HG03442 (cell line): ENCODE results near the gene ZNF521.

Source experiments
- ATAC-seq: cut with Tn5 transposase; IDR thresholded peaks from one replicate; pipeline ENCODE4 v1.9.1; 2021; ENCODE audit warnings: mild to moderate bottlenecking, moderate library complexity; ENCODE audit not compliant: unreplicated experiment

Gene ZNF521

GRCh38 chr18:25089470-25089869, 262.5 kb downstream of the ZNF521 start:
- no peak for ATAC-seq

DNA sequence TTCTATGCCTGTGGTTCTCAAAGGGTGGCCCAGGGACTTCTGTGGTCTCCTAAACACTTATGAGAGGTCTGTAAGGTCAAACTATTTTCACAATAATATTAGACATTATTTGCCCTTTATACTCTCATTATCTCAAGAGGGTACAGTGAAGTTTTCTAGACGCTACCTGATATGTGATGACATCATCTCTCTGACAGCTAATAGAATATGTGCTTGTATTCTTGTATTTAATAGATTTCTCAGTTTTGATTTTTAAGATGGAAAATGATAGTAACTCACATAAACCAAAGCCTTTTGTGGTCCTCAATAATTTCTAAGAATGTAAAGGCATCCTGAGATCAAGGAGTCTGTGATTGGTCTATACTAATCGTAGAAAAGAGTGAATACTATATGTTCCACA, 265.1 kb downstream of the ZNF521 start:
- ATAC-seq = no peak

- ATAC-seq = no peak
Observed at GRCh38 chr18:25081001-25081400, 271.0 kb downstream of the ZNF521 start.

GRCh38 chr18:25080211-25080610, 271.8 kb downstream of the ZNF521 start:
- no peak for ATAC-seq

DNA sequence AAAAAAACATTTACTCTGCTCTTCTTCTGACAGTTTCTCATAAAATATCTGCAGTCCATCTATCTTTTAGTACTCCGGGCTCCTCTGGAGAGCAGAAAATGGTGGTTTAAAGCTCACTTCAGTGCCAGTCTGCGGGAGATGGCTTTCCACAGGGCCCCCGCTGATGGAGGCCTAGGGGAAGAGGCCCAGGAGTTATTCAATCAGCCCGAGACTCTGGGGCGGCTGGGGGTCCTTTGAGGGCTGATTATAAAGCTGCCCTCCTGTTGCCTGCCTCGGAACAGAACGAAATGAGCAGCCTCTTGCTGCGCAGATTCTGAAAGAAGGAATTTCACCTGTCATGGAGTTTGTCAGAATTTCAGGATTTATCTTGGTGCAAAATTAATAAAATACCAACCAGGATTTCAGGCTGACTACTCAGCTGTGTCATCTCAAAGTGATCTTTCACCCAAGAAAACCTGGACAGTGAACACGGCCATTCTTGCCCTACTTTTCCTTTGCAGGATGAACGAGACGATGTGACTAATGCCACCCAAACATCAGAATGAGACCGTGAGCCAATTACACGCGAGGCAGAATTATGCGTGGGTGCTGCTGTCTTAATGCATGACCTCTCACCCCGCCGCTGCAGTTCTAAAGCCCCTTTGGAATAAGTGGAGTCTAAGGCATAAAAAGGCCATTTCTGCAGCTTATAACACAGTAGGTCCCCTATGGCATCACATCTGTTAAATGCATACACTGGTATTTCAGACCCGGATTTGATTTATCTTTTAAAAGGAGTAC, 273.8 kb downstream of the ZNF521 start:
- no peak for ATAC-seq

GRCh38 chr18:25077038-25077943, 274.7 kb downstream of the ZNF521 start:
- ATAC-seq = no peak

- ATAC-seq = no peak
Observed at GRCh38 chr18:25075783-25076182, 276.2 kb downstream of the ZNF521 start.

DNA sequence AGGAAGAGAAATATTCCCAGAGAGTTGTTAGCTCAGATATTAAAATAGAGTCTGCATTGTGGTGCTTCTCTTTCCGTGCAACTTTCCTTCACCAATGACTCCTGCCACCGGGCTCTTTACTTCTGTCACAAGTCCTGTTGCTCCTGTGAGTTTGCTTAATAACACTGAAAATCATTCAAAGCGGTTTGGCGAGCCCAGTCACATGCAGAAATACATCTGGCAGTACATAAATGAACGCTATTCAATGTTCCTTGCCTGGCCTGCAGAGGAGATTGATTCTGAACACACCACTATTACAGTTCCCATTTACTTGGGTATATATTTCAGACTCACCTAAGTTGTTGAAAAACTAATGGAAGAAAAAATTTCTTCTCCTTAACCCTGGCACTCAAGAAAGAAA, 276.6 kb downstream of the ZNF521 start:
- ATAC-seq = no peak

- no peak for ATAC-seq
Observed at GRCh38 chr18:25074925-25075324, 277.0 kb downstream of the ZNF521 start.

DNA sequence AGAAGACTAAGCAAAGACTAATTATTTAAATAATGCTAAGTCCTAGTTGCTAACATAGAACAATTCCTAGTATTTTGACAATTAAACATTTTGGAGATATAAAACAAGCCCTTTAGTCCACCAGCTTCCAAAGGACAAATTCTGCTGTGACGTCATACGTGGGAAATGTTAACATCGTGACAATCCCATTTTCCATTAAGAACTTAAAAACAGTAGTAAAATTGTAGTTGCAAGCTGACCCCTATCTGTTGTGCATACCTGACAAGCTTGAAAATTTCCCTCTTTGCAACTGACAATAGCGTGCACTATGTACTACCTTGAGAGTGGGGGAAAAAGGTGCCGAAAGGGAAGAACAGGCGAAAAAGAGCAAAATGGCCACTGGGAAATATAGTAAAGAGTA, 279.8 kb downstream of the ZNF521 start:
- no peak for ATAC-seq

DNA sequence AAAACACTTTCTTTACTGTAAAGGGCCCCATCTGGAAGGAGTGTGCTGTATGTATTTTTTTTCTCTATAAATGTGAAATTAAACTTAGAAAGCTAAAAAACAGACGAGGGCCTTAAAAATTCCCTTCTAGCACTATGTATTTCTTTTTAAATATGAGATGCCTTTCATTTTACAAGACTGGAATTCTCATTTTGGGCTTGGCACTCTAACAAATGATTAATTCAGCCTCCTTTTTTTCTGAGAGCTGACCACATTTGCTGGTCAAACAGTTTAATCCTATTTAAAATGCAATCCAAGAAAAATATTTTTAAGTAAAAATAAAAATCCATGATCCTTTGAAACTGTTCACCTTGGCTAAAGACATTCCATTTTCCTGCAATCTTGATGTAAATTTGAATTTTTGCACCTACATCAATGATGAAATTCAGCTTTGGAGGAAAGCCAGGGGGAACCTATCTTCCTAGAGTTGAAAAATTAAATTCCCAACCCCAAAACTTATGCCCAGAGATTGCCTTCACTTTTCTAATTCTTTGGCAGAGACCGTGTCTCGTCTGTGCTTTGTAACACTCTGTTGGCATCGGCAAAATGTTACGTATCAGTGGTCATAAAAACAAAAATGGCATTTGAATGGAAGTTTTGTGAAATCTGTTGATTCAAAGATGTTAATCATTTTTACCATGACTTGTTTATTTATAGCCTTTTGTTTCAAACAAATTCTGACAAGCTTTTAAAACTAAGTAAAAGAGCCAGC, 284.5 kb downstream of the ZNF521 start:
- ATAC-seq = no peak

DNA sequence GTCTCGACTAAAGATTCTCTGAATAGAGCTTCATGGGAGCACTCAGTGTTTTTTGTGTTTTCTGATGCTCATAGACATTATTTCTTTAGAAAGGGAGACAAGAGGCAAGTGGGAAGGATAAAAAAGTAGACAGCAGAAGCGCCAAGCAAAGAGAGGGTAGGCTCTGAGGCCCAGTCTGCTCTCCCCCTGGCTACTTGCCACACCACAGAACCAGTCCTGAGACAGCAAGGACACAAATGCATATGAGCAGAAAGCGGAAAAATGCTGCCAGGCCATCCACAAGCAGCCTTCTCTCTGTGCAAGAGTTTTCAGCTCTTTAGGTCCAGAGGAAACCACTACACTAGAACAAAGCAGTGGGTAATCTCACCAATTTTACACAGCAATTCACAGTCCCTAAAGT, 285.4 kb downstream of the ZNF521 start:
- ATAC-seq = no peak

DNA sequence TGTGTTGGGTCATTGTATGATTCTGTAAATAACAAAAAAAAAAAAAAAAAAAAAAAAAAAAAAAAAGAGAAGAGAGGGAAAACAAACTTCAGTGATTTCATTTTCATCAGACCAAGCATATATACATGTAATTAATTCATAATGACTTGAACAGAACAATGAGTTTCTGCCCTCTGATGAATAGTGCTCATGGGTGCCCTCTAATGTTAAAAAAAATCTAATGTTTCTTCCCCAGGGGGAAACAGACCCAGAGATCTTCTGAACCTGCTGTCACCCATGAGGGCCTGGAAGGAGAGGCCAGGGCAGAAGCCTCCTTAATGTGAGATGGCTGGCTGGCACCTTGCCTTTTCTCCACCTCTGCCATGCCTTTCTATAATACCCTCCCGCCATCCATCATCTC, 289.2 kb downstream of the ZNF521 start:
- ATAC-seq = no peak

DNA sequence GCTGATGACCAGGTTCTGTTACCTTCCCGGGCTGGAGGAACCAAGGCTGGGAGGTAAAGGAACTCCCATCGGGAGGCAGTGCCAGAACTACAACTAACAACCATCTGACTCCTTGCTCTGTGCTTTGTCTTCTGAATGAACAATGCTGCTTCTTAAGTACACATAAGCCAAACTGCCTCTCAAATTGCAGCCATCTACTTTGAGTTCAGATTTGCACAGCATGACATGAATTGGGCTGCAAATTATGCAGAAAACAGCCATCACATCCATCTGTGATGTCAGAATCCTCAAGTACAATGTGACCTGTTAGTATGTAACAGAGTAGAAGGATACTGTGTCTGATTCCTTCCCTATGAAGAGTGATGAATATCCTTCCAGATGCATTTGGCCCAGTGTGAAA, 290.6 kb downstream of the ZNF521 start:
- no peak for ATAC-seq

DNA sequence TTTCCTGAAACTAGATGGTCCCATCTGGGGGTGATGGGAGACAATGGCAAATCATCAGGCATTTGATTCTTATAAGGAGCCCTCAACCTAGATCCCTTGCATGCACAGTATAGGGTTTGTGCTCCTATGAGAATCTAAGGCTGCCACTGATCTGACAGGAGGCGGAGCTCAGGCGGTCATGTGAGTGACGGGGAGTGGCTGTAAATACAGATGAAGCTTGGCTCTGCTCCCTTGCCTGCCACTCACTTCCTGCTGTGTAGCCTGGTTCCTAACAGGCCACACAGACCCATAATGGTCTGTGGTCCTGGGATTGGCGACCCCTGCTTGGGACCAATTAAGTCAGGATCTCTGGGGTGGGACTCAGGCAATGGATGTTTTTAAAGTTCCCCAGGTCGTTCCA, 293.4 kb downstream of the ZNF521 start:
- ATAC-seq = no peak

- ATAC-seq = no peak
Observed at GRCh38 chr18:25057491-25058050, 294.4 kb downstream of the ZNF521 start.

GRCh38 chr18:25056429-25056828, 295.5 kb downstream of the ZNF521 start:
- ATAC-seq = no peak

DNA sequence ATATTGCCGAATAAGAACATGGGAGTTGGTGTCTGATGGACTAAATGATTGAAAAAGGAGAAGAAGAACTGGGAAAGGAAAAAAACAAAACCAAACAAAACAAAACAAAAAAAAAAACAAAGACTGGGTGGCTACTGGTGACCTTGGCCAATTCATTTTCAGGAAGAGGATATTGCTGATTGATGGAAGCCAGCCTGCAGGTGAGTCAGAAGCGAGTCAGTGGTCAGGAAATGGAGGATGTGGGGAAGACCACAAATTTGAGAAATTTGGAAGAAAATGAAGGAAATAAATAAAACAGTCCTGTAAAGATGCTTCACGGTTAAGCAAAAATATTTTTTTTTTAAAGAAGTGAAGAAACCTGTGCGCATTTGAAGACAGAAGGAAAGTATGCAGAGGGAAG, 296.9 kb downstream of the ZNF521 start:
- ATAC-seq = no peak

GRCh38 chr18:25053466-25053865, 298.5 kb downstream of the ZNF521 start:
- no peak for ATAC-seq

- no peak for ATAC-seq
Observed at GRCh38 chr18:25052511-25052921, 299.4 kb downstream of the ZNF521 start.

GRCh38 chr18:25050605-25051004, 301.4 kb downstream of the ZNF521 start:
- ATAC-seq = no peak
